ENCODE measurements around the gene CIITA.
A peak's percentile ranks its signal among the peaks of the same experiment; 100 is the strongest.

- TF ChIP-seq CTCF (IDR thresholded peaks at IDR 0.05) (no peak), POLR2A (IDR thresholded peaks at IDR 0.05) (peak in 1 of 2 donors; percentile 22)
Observed at GRCh38 chr16:10935226-10935915, 58.4 kb downstream of the CIITA start.

All from adrenal gland (tissue), 5 donors.